GM18505 (cell line): Measurements from ENCODE around the gene VGLL3.
"Not testable (repeated sequence)": the region's sequence is repeated elsewhere in the genome, so short reads cannot be mapped to it uniquely, and the experiment has no call there.

ENCODE experiments used
- ATAC-seq: cut with Tn5 transposase; IDR thresholded peaks from one replicate; pipeline ENCODE4 v1.9.1; 2021; ENCODE audit not compliant: unreplicated experiment
- POLR2A ChIP-seq: IDR thresholded peaks from 4 replicates; pipeline ENCODE4 v1.6.1; 2011; ENCODE audit warnings: borderline replicate concordance; ENCODE audit not compliant: insufficient read depth, insufficient read length; ENCODE audit errors: extremely low read depth

The VGLL3 gene

GRCh38 chr3:86990734-86991481, at the start of gene VGLL3:
VGLL3 (minus strand) TSS chr3:86991149; CDS start chr3:86990743, 406 bp downstream.
- no peak for ATAC-seq
- TF ChIP-seq POLR2A = no peak

- ATAC-seq = no peak
- no peak for TF ChIP-seq POLR2A
Observed at GRCh38 chr3:87037652-87038051, 46.7 kb upstream of the VGLL3 start.

- no peak for TF ChIP-seq POLR2A
Observed at GRCh38 chr3:87036671-87037070, 45.7 kb upstream of the VGLL3 start.

GRCh38 chr3:87035339-87035738, 44.4 kb upstream of the VGLL3 start:
- no peak for ATAC-seq
- TF ChIP-seq POLR2A = no peak

More at GRCh38 chr3:87036671-87037070, 45.7 kb upstream of the VGLL3 start:
- no peak for ATAC-seq

GRCh38 chr3:87033205-87033604, 42.3 kb upstream of the VGLL3 start:
- ATAC-seq = no peak
- no peak for TF ChIP-seq POLR2A

GRCh38 chr3:87025661-87026645, 35.0 kb upstream of the VGLL3 start:
- no peak for TF ChIP-seq POLR2A
- no peak for ATAC-seq

GRCh38 chr3:87017370-87017769, 26.4 kb upstream of the VGLL3 start:
- ATAC-seq = not testable (repeated sequence)

GRCh38 chr3:87009271-87009670, 18.3 kb upstream of the VGLL3 start:
- no peak for ATAC-seq
- TF ChIP-seq POLR2A = no peak

- ATAC-seq = no peak
- TF ChIP-seq POLR2A = no peak
Observed at GRCh38 chr3:87006844-87007439, 16.0 kb upstream of the VGLL3 start.

GRCh38 chr3:87004883-87005282, 13.9 kb upstream of the VGLL3 start:
- TF ChIP-seq POLR2A = no peak

GRCh38 chr3:87002346-87002745, 11.4 kb upstream of the VGLL3 start:
- no peak for ATAC-seq
- no peak for TF ChIP-seq POLR2A

More at GRCh38 chr3:87004883-87005282, 13.9 kb upstream of the VGLL3 start:
- ATAC-seq = no peak

- no peak for ATAC-seq
- no peak for TF ChIP-seq POLR2A
Observed at GRCh38 chr3:87001473-87002098, 10.6 kb upstream of the VGLL3 start.

- ATAC-seq = no peak
- TF ChIP-seq POLR2A = no peak
Observed at GRCh38 chr3:87000940-87001339, 10.0 kb upstream of the VGLL3 start.
